HG02938 (cell line): ENCODE measurements around the gene STARD3NL.
"Not testable (repeated sequence)": the region's sequence is repeated elsewhere in the genome, so short reads cannot be mapped to it uniquely, and the experiment has no call there.

Experiments used
- ATAC-seq: cut with Tn5 transposase; IDR thresholded peaks from one replicate; pipeline ENCODE4 v1.9.1; 2021; ENCODE audit warnings: mild to moderate bottlenecking, moderate library complexity; ENCODE audit not compliant: unreplicated experiment

The STARD3NL gene

DNA sequence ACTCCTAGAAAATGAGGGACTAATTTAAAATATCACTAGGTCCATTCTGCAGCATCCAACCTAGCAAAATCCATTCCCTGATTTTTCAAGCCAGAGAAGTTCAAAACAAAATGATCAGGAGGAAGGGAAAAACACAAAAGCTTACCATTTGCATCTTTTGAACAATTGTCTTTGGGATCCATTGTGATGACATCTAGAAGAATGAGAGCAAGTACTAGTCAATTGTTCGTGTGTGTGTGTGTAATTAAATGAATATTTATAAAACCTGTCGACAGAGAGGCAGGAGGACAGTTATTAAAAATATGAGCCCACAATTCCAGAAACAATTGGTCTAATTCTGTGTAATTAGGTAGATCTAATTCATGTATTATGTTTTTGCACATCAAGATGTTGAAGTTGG lies 84.0 kb downstream of the STARD3NL start:
- not testable (repeated sequence) for ATAC-seq

- no peak for ATAC-seq
These were observed 84.5 kb downstream of the STARD3NL start for GRCh38 chr7:38262545-38262944.

DNA sequence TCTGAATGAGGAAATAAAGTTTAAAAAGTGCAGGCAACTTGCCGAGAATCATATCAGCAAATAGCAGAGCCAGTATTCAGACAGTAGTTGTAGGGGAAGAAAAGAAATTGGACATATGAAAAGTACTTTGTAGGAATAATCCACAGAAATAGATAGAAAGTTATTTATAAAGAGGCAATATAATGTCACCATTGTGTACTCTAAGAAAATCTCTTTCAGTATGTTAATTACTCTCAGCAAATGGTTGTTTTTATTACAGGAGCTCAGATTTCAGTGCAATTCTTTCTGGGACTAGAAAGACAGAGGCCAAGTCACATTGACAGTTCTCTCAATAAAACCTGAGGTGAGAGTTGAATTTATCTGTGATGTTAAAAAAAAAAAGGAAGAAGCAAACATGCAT lies 85.2 kb downstream of the STARD3NL start:
- ATAC-seq = not testable (repeated sequence)

DNA sequence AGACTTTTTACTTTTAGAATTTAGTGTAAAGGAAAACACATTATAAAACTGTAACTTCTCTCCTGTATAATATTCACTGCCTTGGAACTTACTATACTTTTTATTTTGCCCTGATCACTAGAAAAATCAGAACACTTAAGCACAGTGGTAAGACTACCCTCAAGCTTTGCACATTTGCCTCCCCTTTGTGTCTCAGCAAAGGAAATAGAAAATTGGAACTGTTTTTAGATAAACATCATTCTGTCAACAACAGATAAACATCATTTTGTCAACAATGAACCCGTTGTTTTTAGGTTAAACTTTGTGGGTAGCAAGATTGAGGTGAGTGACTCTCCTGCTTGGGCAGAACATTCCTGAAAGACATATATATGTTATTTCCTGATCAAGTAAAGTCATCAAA lies 86.6 kb downstream of the STARD3NL start:
- ATAC-seq = not testable (repeated sequence)

GRCh38 chr7:38265958-38266357 lies 87.9 kb downstream of the STARD3NL start:
- ATAC-seq = not testable (repeated sequence)

DNA sequence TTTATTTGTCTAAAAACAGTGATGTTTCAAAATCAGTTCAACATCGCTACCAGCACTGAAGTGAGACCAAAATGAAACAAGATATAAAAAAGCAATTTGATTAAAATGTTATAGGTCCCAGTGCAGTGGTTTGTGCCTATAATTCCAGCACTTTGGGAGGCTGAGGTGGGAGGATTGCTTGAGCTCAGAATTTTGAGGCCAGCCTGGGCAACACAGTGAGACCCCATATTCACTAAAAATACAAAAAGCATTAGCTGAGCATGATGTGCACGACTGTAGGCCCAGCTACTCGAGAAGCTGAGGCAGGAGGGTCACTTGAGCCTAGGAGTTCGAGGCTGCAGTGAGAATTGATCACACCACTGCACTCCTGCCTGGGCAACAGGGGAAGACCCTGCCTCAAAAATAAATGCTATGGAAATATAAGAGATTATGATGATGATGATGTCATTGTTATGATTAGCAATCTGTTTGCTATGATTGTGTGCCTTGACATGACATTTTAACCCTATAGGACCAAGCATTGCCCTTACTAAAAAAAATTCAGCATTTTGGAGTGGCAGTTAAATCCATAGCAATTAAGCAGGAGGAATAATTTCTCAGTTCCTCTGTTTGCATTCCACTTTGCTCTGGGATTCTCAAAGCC lies 91.8 kb downstream of the STARD3NL start:
- ATAC-seq = not testable (repeated sequence)

- not testable (repeated sequence) for ATAC-seq
These were observed 92.4 kb downstream of the STARD3NL start for GRCh38 chr7:38270405-38270804.

DNA sequence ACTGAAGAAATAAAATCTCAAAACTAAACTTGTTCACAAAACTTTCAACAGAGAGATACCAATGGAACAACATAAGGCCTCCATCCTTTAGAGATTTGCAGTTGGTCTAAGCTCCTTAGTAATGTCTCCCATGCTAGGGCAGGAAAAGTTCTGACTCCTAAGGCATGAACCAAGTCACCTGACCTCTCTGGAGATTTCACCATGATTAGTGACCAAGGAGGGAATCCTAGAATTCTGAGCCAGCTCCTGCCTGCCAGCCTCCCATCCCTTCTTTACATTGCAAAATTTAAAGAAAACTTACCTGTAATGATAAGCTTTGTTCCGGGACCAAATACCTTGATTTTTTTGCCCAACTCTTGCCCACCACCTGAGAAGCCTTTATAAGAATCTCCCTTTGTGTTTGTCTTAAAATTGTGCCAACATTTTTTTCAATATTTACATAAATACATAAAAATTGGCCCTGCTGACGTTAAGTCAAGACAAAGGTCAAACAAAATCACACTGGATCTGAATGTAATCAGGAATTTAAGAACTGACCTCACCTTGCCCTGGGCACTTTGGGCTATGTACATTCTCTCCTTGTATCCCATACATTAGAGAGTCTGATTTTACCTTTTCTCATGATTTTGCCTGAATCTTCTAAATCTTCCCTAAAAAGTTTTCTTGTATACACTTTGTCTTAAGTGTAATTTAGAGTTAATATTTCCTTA lies 95.4 kb downstream of the STARD3NL start, which contains the start of gene TARP:
Gene TARP (minus strand): TSS at position 351 of the 710 bp plus-strand sequence.
- no peak for ATAC-seq

GRCh38 chr7:38274486-38274885 lies 96.4 kb downstream of the STARD3NL start:
- no peak for ATAC-seq

DNA sequence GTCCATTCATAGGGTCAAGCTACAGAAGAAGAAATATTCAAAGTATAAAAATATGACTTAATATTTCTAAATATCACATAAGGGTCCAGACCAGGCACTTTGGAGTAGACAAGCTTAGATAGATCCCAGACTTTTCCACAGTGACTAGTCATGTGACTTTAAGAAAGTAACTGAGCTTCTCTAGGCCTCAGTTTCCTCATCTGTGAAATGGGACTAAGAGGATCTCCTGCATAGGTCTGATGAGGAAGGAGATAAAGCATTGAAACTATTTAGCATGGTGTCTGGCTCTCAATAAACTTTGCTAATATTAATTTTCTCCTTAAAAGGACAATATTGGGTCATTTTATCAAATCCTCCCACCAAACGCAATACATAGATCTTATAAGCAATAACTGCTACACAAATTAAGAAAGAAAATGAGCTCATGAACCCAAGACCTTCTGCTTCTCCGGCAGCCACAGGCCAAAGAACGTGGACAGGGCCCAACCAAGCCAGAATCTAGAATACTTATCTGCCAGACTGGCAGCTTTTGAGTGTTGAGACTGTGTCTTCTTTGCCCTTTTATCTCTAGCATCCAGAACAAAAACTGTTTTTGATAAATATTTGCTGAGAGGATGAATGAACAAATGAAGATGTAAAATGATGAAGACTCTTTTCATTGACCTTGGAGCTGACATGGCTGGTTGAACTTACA lies 97.0 kb downstream of the STARD3NL start:
- ATAC-seq = no peak

GRCh38 chr7:38276096-38276877 lies 98.2 kb downstream of the STARD3NL start:
- no peak for ATAC-seq

- ATAC-seq = no peak
These were observed 102.0 kb downstream of the STARD3NL start for GRCh38 chr7:38280000-38280399.
